ENCODE measurements around the gene PUS1. TPM values are rescaled to one million over a fixed set of nuclear protein-coding genes. Genes with fewer than 3 reads are reported as not detected.
A peak's percentile ranks its signal among the peaks of the same experiment; 100 is the strongest.
"Not testable (repeated sequence)": the region's sequence is repeated elsewhere in the genome, so short reads cannot be mapped to it uniquely, and the experiment has no call there.

The PUS1 gene
- total RNA-seq = 10 to 100 TPM; 37.7 to 38.8 TPM

GRCh38 chr12:131928711-131929580 is at the start of gene PUS1:
TSS of gene PUS1 (plus strand) at chr12:131929276. CDS start at chr12:131929723, 447 bp downstream.
- no peaks in the 10 kb centered on the region for H3K9me3 Mint-ChIP-seq
- intact Hi-C loops (cut with micrococcal nuclease) = loop anchor here (1.0 kb wide), 4 partner anchors 20 to 218 kb away; partner anchors contain the start of genes EP400 and SFSWAP
- peaks cover 30% of the 10 kb centered on the region for H3K4me1 Mint-ChIP-seq (ENCODE audit: low read depth)
- CTCF ChIA-PET = no interaction called here
- H3K36me3 Mint-ChIP-seq (ENCODE audit: low read depth) = peaks cover 26% of the 10 kb centered on the region
- peak within 1 kb of the TSS; percentile 96 for H3K4me3 Mint-ChIP-seq
- H3K27ac Mint-ChIP-seq = peak within 1 kb of the TSS; percentile 80
- no peaks in the 10 kb centered on the region for H3K27me3 Mint-ChIP-seq (ENCODE audit: low read depth)
- DNase-seq = peak; percentile 95

DNA sequence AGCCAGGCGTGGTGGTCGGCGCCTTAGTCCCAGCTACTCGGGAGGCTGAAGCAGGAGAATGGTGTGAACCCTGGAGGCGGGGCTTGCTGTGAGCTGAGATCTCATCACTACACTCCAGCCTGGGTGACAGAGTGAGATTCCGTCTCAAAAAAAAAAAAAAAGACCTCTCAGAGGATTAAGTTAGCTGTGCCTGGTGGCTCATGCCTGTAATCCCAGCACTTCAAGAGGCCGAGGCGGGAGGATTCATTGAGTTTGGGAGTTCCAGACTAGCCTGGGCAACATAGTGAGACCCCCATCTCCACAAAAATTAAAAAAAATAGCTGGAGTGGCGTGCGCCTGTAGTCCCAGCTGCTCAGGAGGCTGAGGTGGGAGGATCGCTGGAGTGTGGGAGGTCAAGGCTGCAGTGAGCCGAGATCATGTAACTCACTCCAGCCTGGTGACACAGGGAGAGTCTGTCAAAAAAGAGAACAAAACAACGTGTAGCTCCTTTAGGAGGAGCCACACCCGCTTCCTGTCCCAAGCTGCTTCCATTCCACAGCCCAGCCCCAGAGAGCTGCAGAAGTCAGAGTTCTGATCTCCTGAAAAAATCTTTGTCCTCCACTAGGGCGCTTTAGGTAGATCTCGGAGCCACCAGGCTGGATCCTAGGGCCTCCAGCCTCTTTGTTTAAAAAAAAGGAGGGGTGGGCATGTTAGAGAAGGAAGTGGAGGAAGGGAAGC is 46.1 kb upstream of the PUS1 start:
- CTCF ChIA-PET = interaction anchor here (1.0 kb wide), 1 partner anchor 16 kb away, joined by 3 read pairs; no protein-coding TSS in a partner anchor
- no peaks in the 10 kb centered on the region for H3K36me3 Mint-ChIP-seq (ENCODE audit: low read depth)
- H3K4me1 Mint-ChIP-seq (ENCODE audit: low read depth) = no peaks in the 10 kb centered on the region
- no peak overlapping the region for H3K4me3 Mint-ChIP-seq
- no peak for DNase-seq
- no peak overlapping the region for H3K27ac Mint-ChIP-seq
- H3K27me3 Mint-ChIP-seq (ENCODE audit: low read depth) = no peaks in the 10 kb centered on the region
- peaks cover 5% of the 10 kb centered on the region for H3K9me3 Mint-ChIP-seq
- intact Hi-C loops (cut with micrococcal nuclease) = no loop called here

DNA sequence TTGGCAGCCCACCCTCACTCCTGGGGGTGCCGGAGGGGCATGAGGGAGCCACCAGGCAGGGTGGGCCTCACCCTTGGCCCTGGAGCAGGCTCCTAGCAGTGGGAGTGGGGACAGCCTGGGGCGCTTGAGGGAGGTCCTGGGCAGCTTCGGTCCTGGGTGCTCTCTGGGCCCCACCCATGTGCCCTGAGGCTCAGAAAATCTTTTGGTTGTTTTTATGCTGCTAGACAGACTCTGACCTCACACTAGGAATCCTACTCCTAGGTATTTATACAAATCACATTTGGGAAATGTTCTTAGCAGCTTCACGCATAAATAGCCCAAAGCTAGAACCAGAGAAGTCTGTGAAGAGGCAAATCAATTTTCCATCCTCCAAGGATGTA is 45.6 kb upstream of the PUS1 start:
- Mint-ChIP-seq H3K27me3 (ENCODE audit: low read depth) (no peaks in the 10 kb centered on the region), H3K27ac (no peak overlapping the region)
- intact Hi-C loops (cut with micrococcal nuclease) = no loop called here

DNA sequence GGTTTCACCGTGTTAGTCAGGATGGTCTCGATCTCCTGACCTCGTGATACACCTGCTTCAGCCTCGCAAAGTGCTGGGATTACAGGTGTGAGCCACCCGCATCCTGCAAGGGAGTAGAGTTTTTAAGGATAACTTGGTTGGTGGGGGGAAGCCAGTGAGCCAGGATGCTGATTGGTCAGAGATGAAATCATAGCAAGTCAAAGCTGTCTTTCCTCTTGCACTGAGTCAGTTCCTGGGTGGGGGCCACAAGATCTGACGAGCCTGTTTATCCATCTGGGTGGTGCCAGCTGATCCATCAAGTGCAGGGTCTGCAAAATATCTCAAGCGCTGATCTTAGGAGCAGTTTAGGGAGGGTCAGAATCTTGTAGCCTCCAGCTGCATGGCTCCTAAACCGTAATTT is 44.0 kb upstream of the PUS1 start:
- H3K4me3 Mint-ChIP-seq; CTCF ChIA-PET; DNase-seq; H3K27me3 Mint-ChIP-seq (ENCODE audit: low read depth); H3K4me1 Mint-ChIP-seq (ENCODE audit: low read depth); H3K9me3 Mint-ChIP-seq; intact Hi-C loops (cut with micrococcal nuclease); H3K36me3 Mint-ChIP-seq (ENCODE audit: low read depth); H3K27ac Mint-ChIP-seq: not testable (repeated sequence)

More for the DNA sequence above, 45.6 kb upstream of the PUS1 start:
- no peak for DNase-seq
- no peak overlapping the region for H3K4me3 Mint-ChIP-seq
- peaks cover 5% of the 10 kb centered on the region for H3K9me3 Mint-ChIP-seq
- H3K36me3 Mint-ChIP-seq (ENCODE audit: low read depth) = no peaks in the 10 kb centered on the region
- no peaks in the 10 kb centered on the region for H3K4me1 Mint-ChIP-seq (ENCODE audit: low read depth)
- CTCF ChIA-PET = interaction anchor here (1.0 kb wide), 1 partner anchor 17 kb away, joined by 3 read pairs; no protein-coding TSS in a partner anchor

DNA sequence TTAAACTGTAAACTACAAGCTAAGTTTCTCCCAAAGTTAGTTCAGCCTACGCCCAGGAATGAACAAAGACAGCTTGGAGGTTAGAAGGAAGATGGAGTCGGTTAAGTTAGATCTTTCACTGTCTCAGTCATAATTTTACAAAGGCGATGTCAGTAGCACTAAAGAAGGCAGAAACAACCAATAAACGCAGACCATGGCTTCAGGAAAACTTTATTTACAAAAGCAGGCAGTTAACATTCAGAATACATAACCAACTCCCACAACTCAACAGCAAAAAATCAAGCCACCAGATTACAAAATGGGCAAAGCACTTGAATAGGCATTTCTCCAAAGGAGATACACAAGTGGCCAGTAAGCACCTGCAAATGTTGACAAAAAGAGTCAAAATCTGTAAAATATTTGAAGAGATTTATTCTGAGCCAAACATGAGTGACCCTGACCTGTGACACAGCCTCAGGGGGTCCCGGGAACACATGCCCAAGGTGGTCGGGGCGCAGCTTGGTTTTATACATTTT is 43.5 kb upstream of the PUS1 start:
- intact Hi-C loops (cut with micrococcal nuclease) = no loop called here
- peaks cover 5% of the 10 kb centered on the region for H3K9me3 Mint-ChIP-seq
- H3K4me1 Mint-ChIP-seq (ENCODE audit: low read depth) = no peaks in the 10 kb centered on the region

GRCh38 chr12:131891722-131892121 is 37.4 kb upstream of the PUS1 start:
- DNase-seq; H3K36me3 Mint-ChIP-seq (ENCODE audit: low read depth); H3K4me3 Mint-ChIP-seq; H3K27ac Mint-ChIP-seq; H3K9me3 Mint-ChIP-seq; H3K4me1 Mint-ChIP-seq (ENCODE audit: low read depth); H3K27me3 Mint-ChIP-seq (ENCODE audit: low read depth); CTCF ChIA-PET; intact Hi-C loops (cut with micrococcal nuclease): not testable (repeated sequence)

More for the DNA sequence above, 43.5 kb upstream of the PUS1 start:
- no peaks in the 10 kb centered on the region for H3K36me3 Mint-ChIP-seq (ENCODE audit: low read depth)
- no peaks in the 10 kb centered on the region for H3K27me3 Mint-ChIP-seq (ENCODE audit: low read depth)
- H3K27ac Mint-ChIP-seq = no peak overlapping the region
- CTCF ChIA-PET = no interaction called here
- DNase-seq = no peak
- H3K4me3 Mint-ChIP-seq = no peak overlapping the region

DNA sequence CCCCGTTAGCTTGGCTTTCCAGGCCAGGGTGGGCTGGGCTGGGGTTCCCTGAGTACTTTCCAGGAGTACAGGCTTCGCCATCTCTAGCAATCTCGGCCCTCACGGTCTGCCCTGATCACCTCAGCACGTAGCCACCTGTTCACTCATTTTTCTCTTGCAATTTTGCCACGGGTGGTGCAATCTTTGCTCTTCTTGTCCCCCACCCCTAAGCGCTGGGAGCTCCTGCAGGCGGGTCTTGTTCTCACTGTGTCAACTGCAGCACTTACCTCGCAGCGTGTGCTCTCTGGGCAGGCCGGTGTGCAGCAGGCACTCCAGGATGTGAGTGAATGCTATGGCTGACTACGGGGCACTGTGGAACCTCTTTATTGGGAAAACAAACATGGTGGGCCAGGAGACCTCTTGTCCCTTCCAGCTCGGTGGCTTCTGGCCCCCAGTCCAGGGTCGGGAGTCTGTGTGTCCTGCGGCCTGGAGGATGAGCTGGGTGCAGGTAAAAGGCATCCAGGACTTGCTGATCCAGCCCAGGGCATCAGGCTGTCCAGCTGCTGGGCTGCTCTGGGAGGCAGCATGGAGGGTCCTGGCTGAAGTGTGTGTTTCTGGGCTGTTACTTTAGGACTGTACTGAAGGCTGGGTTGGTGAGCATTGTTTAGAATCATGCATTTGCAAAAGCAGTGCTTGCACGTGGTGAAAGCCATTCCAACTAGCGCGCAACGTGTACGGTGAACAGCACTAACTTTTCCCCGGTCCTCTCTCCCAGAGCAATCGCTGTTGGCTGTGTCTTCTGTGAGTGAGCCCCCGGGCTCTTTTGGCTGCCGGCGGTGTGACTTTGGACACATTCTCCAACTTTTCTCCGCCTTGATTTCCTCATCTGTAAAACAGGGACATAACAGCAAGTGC is 36.1 kb upstream of the PUS1 start:
- Mint-ChIP-seq H3K4me3 (peak overlapping the region; percentile 21), H3K27me3 (ENCODE audit: low read depth) (no peaks in the 10 kb centered on the region), H3K27ac (no peak overlapping the region), H3K9me3 (peaks cover 1% of the 10 kb centered on the region), H3K4me1 (ENCODE audit: low read depth) (peaks cover 12% of the 10 kb centered on the region), H3K36me3 (ENCODE audit: low read depth) (no peaks in the 10 kb centered on the region)
- intact Hi-C loops (cut with micrococcal nuclease) = no loop called here
- DNase-seq = no peak
- CTCF ChIA-PET = no interaction called here

DNA sequence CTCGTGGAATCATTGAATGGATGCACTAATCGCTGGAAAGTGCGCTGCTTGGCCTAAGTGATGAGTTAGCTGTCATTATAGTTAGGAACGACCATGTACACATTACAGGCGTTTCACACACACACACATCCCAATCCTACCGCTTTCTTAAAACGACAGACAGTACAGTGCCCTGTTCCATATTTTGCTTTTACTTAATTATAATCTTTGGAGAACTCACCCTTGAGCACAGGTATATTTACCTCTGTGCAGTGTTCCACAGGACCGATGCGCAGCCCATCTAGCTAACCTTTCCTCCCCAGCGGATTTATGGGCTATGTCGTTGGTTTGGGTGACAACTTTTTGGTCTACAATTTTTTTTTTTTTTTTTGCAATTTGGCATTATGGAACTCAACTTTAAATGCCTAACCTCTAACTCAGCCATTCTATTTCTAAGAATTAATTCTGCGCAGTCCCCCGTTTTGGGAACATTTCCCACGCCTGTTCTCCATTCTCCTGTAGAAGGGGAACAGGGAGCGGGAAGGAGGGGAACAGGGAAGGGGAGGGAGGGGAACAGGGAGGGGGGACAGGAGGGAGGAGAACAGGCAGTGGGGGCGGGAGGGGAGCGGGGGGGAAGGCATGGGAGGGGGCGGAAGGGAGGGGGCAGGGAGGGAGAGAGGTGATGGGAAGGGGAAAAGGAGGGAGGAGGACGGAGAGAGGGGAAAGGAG is 35.3 kb upstream of the PUS1 start:
- Mint-ChIP-seq H3K27me3 (ENCODE audit: low read depth) (no peaks in the 10 kb centered on the region), H3K27ac (no peak overlapping the region), H3K4me3 (peak overlapping the region; percentile 70), H3K9me3 (peaks cover 1% of the 10 kb centered on the region), H3K36me3 (ENCODE audit: low read depth) (no peaks in the 10 kb centered on the region), H3K4me1 (ENCODE audit: low read depth) (peaks cover 15% of the 10 kb centered on the region)
- intact Hi-C loops (cut with micrococcal nuclease) = loop anchor here (1.0 to 2.0 kb wide), 3 partner anchors 56 to 1022 kb away; partner anchors contain the start of gene EP400
- DNase-seq = no peak
- CTCF ChIA-PET = no interaction called here

DNA sequence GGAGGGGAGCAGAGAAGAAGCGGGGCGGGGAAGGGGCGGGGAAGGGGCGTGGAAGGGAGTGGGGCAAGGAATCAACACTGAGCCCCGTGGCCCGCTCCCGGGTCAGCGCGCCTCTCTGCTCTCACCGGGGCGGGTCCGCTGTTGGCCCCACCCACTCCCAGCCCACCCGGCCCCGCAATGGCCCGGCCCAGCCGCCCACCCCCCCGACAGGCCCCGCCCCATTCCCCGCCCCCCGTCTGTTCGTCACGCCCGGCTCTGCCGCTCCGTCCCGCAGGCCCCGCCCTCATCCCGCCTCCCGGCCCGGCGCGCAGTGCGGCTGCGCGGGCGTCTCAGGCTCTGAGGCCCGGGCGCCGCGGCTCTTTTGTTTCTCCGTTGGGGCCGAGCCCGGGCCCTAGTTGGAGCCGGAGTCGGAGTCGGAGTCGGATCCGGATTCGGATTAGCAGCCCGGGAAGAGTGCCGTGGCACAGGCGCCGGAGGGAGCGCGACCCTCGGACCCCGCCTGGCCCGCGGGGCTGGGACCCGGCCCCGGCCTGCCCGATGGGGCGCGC is 34.7 kb upstream of the PUS1 start, which contains the start of gene ULK1:
ULK1 (plus strand) TSS at position 310 of the 548 bp plus-strand sequence. CDS start 380 bp downstream, outside the sequence.
- H3K9me3 Mint-ChIP-seq = peaks cover 1% of the 10 kb centered on the region
- DNase-seq = peak; percentile 91
- peak within 1 kb of the TSS; percentile 79 for H3K4me3 Mint-ChIP-seq
- H3K4me1 Mint-ChIP-seq (ENCODE audit: low read depth) = peaks cover 15% of the 10 kb centered on the region
- CTCF ChIA-PET = no interaction called here
- no peak within 1 kb of the TSS for H3K27ac Mint-ChIP-seq
- no peaks in the 10 kb centered on the region for H3K27me3 Mint-ChIP-seq (ENCODE audit: low read depth)
- H3K36me3 Mint-ChIP-seq (ENCODE audit: low read depth) = no peaks in the 10 kb centered on the region
- intact Hi-C loops (cut with micrococcal nuclease) = loop anchor here (1.0 to 2.0 kb wide), 3 partner anchors 55 to 1023 kb away; partner anchors contain the start of gene EP400

GRCh38 chr12:131894981-131895639 is 34.0 kb upstream of the PUS1 start:
- Mint-ChIP-seq H3K27ac (no peak overlapping the region), H3K4me3 (peak overlapping the region; percentile 79), H3K4me1 (ENCODE audit: low read depth) (peaks cover 16% of the 10 kb centered on the region), H3K36me3 (ENCODE audit: low read depth) (no peaks in the 10 kb centered on the region), H3K9me3 (peaks cover 1% of the 10 kb centered on the region), H3K27me3 (ENCODE audit: low read depth) (no peaks in the 10 kb centered on the region)
- intact Hi-C loops (cut with micrococcal nuclease) = loop anchor here (1.0 to 2.0 kb wide), 3 partner anchors 54 to 1024 kb away; partner anchors contain the start of gene EP400
- peak; percentile 10 for DNase-seq
- CTCF ChIA-PET = no interaction called here

All from activated naive CD4-positive, alpha-beta T cell treated with anti-CD3 and anti-CD28 coated beads for 36 hours (primary cell).